HUES64 (cell line): ENCODE measurements around the gene SRSF8.

Experiments used
- H3K27ac ChIP-seq: 2 replicates; pipeline ENCODE4 v1.7.0; 2013; ENCODE audit warnings: low read depth, low read length, inconsistent platforms
- H3K27me3 ChIP-seq: 2 replicates; pipeline ENCODE4 v1.6.1; 2013; ENCODE audit warnings: mild to moderate bottlenecking, low read length; ENCODE audit not compliant: insufficient read depth
- H3K36me3 ChIP-seq: 2 replicates; pipeline ENCODE4 v1.6.1; 2013; ENCODE audit warnings: mild to moderate bottlenecking, low read length; ENCODE audit not compliant: insufficient read depth
- H3K4me1 ChIP-seq: 2 replicates; pipeline ENCODE4 v1.6.1; 2013; ENCODE audit warnings: mild to moderate bottlenecking, low read length, moderate library complexity; ENCODE audit not compliant: insufficient read depth
- H3K4me3 ChIP-seq: 2 replicates; pipeline ENCODE4 v1.5.1; 2013; ENCODE audit warnings: mild to moderate bottlenecking, low read length, moderate library complexity
- H3K9ac ChIP-seq: 2 replicates; pipeline ENCODE4 v1.6.1; 2013; ENCODE audit warnings: mild to moderate bottlenecking, low read depth, low read length
- H3K9me3 ChIP-seq: 2 replicates; pipeline ENCODE4 v1.6.1; 2013; ENCODE audit warnings: low read depth, low read length; ENCODE audit not compliant: insufficient read depth
- WGBS: fragments of 150-250, 120-280 bp; methylation state at CpG from one replicate; pipeline ENCODE4 v1.1.7; 2013; ENCODE audit warnings: missing lambda C conversion rate; 5-methylcytosine and 5-hydroxymethylcytosine counted together

The SRSF8 gene

DNA sequence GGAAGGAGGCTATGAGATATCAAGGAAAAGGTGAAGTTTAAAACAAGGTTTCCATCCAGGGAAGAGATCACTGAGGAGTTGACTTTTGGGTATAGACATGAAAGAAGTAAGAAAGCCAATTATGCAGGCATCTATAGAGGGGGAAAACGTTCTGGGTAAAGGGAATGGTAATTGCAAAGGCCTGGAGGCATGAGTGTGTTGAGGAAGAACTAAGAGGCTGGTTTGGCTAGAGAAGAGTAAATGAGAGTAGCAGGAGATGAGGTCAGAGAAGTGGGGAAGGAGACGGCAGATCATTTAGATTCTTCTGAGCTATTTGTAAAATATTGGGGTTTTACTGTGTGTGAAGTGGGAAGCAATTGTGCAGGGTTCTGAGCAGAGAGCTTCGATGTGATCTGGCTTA is 30.5 kb downstream of the SRSF8 start:
- 62% methylated on average over 3 of the region's 3 CpGs for WGBS
- Histone ChIP-seq H3K36me3 (no peaks in the 10 kb centered on the region), H3K4me1 (peaks cover 8% of the 10 kb centered on the region; the same call in 1 of the 2 replicates), H3K27ac (no peak overlapping the region), H3K4me3 (no peak overlapping the region), H3K9me3 (no peaks in the 10 kb centered on the region), H3K9ac (no peak overlapping the region), H3K27me3 (peaks cover 3% of the 10 kb centered on the region)

DNA sequence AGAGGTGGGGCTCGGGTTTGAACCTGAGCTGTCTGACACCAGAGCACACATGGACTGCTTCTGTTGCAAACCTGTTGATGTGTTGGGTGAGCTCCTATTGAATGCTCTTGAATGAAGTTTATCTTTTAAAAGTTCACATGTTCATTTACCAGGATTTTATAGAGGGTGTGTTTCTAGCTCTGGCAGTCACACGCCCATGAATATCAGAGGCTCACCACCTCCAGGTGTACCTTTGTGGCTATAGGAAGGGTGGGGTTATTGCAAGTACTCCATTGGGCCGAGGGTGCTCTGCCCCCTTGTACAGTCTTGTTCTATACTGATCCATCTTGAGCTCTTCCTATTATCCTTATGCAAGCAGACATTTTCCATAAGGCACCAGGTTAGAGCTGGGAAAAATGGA is 32.1 kb downstream of the SRSF8 start:
- no peak overlapping the region for H3K4me3 ChIP-seq
- no peaks in the 10 kb centered on the region for H3K9me3 ChIP-seq
- no peaks in the 10 kb centered on the region for H3K27me3 ChIP-seq
- H3K9ac ChIP-seq: no peak overlapping the region
- WGBS: 88% methylated on average over 3 of the region's 3 CpGs
- H3K4me1 ChIP-seq: peaks cover under 1% of the 10 kb centered on the region; the same call in 1 of the 2 replicates
- H3K27ac ChIP-seq: no peak overlapping the region
- no peaks in the 10 kb centered on the region for H3K36me3 ChIP-seq

DNA sequence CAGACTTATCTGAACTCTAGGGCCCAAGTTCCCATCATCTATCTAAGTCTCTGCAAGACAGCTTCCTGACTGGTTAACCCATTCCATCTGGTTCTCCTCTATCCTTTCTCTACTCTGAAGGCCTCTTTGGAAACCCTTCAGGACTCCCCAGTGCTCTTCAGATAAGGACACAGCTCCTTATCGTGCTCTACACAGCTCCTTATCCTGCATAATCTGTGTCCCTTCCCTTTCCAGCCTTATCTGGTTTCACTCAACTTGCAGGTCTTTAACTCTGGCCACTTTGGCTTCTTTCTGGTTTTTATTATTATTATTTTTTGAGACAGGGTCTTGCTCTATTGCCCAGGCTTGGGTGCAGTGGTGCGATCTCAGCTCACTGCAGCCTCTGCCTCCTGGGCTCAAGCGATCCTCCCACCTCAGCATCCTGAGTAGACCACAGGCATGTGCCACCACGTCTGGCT is 33.5 kb downstream of the SRSF8 start:
- Histone ChIP-seq H3K36me3 (no peaks in the 10 kb centered on the region), H3K9ac (no peak overlapping the region)

DNA sequence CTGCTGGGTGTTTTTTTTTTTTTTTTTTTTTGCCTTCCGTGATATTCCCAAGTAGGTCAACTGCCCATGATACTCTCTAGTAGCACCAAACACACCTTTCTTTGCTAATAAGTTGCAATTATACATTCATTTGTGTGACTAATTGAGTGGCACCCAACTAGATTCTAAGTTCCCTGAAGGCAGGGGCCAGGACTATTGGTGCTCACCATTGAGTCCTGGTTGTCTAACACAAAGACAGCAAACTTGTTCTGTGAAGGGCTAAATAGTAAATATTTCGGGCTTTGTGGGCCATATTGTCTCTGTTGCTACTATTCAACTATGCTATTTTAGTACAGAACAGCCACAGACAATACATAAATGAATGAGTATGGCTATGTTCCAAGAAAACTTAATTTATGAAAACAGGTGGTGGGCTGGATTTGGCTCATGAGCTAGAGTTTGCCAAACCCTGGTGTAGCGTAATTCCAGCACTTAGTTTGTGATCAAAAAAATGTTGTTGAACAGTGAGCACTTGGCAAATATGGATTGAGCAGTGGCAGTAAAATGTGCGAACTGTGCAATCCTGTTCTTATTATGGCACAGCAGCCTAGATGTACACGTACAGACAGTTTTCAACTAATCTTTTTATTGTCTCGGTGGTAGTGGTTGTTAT is 34.3 kb downstream of the SRSF8 start:
- H3K4me1 ChIP-seq: no peaks in the 10 kb centered on the region
- H3K27ac ChIP-seq: no peak overlapping the region
- WGBS: 94% methylated on average over 4 of the region's 6 CpGs
- no peaks in the 10 kb centered on the region for H3K27me3 ChIP-seq
- no peak overlapping the region for H3K4me3 ChIP-seq
- H3K9me3 ChIP-seq: no peaks in the 10 kb centered on the region
- H3K9ac ChIP-seq: no peak overlapping the region
- H3K36me3 ChIP-seq: no peaks in the 10 kb centered on the region

More for the DNA sequence above, 33.5 kb downstream of the SRSF8 start:
- Histone ChIP-seq H3K4me1 (no peaks in the 10 kb centered on the region), H3K27me3 (no peaks in the 10 kb centered on the region), H3K27ac (no peak overlapping the region), H3K4me3 (no peak overlapping the region), H3K9me3 (no peaks in the 10 kb centered on the region)
- 88% methylated on average over 4 of the region's 4 CpGs for WGBS

DNA sequence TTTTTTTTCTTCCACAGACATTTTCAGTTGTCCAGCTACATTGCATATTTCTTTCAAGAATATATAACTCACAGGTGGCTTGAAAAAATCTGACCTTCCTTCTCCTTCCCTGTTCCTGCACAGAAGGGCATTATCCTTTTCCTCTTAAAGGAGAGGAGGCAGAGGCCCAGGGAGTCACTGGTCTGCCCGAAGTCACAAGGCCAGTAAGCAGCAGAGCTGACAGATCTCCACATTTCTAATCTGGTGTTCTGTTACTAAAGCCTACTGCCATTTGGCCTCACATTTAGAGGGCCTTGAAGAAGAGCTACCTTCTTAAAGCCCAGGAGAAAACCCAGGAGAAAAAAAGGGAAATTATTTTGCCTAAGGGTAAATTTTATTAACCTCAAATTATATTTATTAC is 35.2 kb downstream of the SRSF8 start:
- 82% methylated on average over 1 of the region's 1 CpG for WGBS
- Histone ChIP-seq H3K4me1 (no peaks in the 10 kb centered on the region), H3K27ac (no peak overlapping the region), H3K27me3 (no peaks in the 10 kb centered on the region), H3K9ac (no peak overlapping the region), H3K9me3 (no peaks in the 10 kb centered on the region), H3K36me3 (no peaks in the 10 kb centered on the region), H3K4me3 (no peak overlapping the region)

DNA sequence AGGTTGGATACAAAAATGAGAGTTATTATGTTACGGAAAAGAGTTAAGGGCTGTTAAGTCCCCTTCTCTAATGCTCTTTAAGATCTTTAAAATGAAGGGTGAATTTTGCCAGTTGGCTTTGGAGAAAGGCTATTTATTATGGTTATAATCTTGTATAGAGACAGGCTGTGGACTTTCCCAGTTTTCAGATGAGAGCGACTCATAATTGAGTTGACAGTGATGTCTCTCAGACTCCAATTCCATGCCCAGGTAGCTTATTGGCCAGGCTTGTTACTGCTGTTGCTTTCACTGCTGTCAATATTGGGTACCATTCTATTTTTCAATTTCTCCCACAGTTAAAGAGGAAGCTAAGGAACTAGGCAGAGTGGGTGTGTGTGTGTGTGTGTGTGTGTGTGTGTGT is 36.0 kb downstream of the SRSF8 start:
- no peak overlapping the region for H3K4me3 ChIP-seq
- H3K36me3 ChIP-seq: no peaks in the 10 kb centered on the region
- 93% methylated on average over 2 of the region's 2 CpGs for WGBS
- H3K4me1 ChIP-seq: peaks cover 4% of the 10 kb centered on the region
- no peak overlapping the region for H3K9ac ChIP-seq
- no peaks in the 10 kb centered on the region for H3K9me3 ChIP-seq
- H3K27me3 ChIP-seq: no peaks in the 10 kb centered on the region
- H3K27ac ChIP-seq: no peak overlapping the region

DNA sequence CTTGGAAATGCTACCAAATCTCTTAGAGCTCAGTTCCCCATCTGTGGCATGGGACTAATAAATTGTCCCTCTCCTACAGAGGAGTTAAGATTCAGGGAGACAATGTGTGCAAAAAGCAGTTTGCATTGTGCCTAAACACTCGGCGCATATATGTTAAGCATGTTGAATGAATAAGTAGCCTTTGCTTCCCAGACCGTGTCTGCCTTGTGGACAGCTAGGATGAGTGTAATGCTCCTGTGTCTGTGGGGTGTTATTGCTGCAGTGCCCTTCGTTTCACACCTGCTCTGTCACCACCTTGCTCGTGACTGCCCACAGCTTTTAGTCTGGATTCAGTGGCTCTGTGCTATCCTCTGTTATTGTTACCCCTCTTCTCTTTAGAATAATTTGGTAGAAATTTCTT is 37.0 kb downstream of the SRSF8 start:
- peaks cover 14% of the 10 kb centered on the region for H3K4me1 ChIP-seq
- H3K27me3 ChIP-seq: no peaks in the 10 kb centered on the region
- no peaks in the 10 kb centered on the region for H3K36me3 ChIP-seq
- H3K4me3 ChIP-seq: no peak overlapping the region
- no peaks in the 10 kb centered on the region for H3K9me3 ChIP-seq
- H3K27ac ChIP-seq: no peak overlapping the region
- no peak overlapping the region for H3K9ac ChIP-seq
- WGBS: 84% methylated on average over 5 of the region's 5 CpGs

DNA sequence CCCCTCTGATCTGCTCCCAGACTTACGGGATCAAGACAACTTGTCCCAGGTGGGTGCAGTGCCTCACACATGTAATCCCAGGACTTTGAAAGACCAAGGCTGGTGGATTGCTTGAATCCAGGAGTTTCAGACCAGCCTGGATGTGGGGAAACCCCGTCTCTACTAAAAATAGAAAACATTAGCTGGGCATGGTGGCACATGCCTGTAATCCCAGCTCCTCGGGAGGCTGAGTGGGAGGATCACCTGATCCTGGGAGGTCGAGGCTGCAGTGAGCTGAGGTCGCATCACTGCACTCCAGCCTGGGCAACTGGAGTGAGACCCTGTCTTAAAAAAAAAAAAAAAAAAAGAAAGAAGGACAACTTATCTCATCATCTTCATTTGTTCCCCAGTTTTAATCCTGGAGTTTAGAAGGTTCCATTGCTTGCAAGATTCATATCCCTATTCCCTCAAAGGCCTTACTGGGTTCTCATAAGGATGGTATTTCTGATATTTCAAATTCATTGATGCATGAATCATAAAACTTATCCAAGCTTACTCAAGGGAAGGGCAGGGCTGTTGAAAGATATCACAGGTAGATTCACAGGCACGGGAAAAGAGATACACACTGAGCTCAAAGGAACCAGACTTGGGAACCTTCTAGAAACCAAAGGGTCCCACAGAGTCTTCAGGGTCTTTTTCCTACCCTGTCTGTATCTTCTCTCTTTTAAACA is 37.6 kb downstream of the SRSF8 start:
- Histone ChIP-seq H3K36me3 (no peaks in the 10 kb centered on the region), H3K9me3 (no peaks in the 10 kb centered on the region), H3K9ac (no peak overlapping the region), H3K27ac (no peak overlapping the region), H3K27me3 (no peaks in the 10 kb centered on the region), H3K4me1 (peaks cover 18% of the 10 kb centered on the region), H3K4me3 (no peak overlapping the region)
- 93% methylated on average over 6 of the region's 6 CpGs for WGBS

DNA sequence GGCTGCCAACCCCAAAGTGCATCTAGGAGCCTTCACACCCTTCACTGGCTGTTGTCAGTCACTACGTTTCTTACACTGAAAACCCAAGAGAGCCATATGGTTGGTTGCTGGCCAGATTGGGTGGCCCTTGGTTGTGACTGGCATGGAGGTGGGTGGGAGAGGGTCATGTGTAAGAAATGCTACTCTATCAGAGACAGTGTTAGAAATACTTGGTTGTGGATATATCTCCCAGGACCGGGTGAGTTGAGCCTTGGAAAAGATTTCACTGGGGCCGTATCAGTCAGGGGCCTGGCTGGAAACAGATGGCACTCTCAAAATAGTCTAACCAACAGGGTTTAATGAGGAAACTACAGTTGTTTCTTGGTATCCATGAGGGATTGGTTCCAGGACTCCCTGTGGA is 38.1 kb downstream of the SRSF8 start:
- H3K27me3 ChIP-seq: no peaks in the 10 kb centered on the region
- no peaks in the 10 kb centered on the region for H3K36me3 ChIP-seq
- peaks cover 18% of the 10 kb centered on the region for H3K4me1 ChIP-seq
- H3K4me3 ChIP-seq: no peak overlapping the region
- no peak overlapping the region for H3K9ac ChIP-seq
- WGBS: 89% methylated on average over 3 of the region's 3 CpGs
- no peak overlapping the region for H3K27ac ChIP-seq
- no peaks in the 10 kb centered on the region for H3K9me3 ChIP-seq

DNA sequence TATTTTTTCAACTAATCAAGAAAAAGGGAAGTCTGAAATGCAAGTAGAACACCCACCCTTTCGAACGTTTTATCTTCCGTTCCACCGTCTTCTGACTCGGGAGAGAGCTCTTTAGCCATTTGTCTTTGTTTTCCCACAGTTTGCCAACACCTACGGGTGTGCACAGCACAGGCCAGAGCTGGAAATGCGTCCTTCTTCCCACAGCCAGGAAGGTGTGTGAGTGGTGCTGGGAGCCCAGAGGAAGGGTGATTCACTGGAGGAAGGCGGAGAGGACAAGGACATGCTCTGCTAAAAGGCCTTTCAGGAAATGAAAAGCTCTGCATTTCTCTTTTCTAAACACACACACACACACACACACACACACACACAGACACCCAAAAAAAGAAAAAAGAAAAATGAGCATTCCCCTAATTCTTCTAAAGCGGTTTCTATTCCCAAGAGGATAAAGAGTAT is 41.5 kb downstream of the SRSF8 start:
- 72% methylated on average over 9 of the region's 9 CpGs for WGBS
- no peak overlapping the region for H3K4me3 ChIP-seq
- no peak overlapping the region for H3K9ac ChIP-seq
- H3K27ac ChIP-seq: no peak overlapping the region; the same call in 1 of the 2 replicates
- no peaks in the 10 kb centered on the region for H3K27me3 ChIP-seq
- H3K4me1 ChIP-seq: peaks cover 18% of the 10 kb centered on the region
- H3K36me3 ChIP-seq: no peaks in the 10 kb centered on the region
- H3K9me3 ChIP-seq: no peaks in the 10 kb centered on the region

DNA sequence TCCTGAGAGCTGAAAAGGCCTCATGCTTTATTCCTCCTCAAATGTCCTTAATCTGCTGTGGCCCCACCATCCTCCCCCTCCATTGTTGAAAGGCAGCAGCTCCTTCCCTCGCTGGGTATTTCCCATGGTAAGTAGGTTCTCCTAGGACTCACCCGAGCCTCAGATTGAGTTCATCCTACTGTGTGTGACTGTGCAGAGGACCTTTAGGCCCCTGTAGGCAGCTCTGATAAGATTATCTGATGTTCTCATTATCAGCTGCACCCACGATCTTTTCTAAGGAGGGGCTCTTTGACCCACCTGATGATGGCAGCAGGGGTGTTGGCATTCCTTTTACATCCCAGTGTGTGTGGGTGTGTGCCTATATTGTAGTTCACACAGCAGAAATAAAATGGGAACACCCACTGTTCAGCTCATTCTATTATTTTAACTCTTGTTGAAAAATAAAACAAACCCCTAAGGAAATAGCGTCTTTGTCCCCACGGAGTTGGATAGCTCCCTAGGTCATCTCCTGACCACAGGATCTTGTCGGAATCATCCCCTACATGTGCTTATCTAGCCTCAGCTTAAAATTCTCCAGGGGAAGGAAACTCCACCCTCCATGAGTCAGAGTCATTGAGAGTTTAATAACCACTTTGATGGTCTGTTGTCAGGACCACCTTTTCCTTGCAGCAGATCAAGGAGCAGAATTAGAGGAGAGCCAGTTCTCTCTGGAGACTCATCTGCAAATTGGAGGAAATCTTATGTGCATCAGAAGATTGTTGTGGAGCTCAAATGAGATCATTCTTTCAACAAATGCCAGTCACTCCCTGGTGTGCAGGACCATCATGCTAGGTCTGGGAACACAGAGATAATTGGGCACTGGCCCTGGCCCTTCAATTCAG is 42.2 kb downstream of the SRSF8 start:
- no peak overlapping the region for H3K27ac ChIP-seq
- H3K36me3 ChIP-seq: no peaks in the 10 kb centered on the region
- H3K27me3 ChIP-seq: no peaks in the 10 kb centered on the region
- 66% methylated on average over 6 of the region's 6 CpGs for WGBS
- no peak overlapping the region for H3K9ac ChIP-seq
- no peaks in the 10 kb centered on the region for H3K9me3 ChIP-seq
- H3K4me1 ChIP-seq: peaks cover 18% of the 10 kb centered on the region
- H3K4me3 ChIP-seq: no peak overlapping the region
